NCI-H2029 treated with DMSO at 0.1 percent for 48 hours (cell line): ENCODE measurements around the gene PLCXD1.
"Not testable (repeated sequence)": the region's sequence is repeated elsewhere in the genome, so short reads cannot be mapped to it uniquely, and the experiment has no call there.

Experiments
- DNase-seq: peaks from one replicate; lab custom pipeline; 2025; lab: John Stamatoyannopoulos, UW

Gene PLCXD1, protein sequence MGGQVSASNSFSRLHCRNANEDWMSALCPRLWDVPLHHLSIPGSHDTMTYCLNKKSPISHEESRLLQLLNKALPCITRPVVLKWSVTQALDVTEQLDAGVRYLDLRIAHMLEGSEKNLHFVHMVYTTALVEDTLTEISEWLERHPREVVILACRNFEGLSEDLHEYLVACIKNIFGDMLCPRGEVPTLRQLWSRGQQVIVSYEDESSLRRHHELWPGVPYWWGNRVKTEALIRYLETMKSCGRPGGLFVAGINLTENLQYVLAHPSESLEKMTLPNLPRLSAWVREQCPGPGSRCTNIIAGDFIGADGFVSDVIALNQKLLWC

DNA sequence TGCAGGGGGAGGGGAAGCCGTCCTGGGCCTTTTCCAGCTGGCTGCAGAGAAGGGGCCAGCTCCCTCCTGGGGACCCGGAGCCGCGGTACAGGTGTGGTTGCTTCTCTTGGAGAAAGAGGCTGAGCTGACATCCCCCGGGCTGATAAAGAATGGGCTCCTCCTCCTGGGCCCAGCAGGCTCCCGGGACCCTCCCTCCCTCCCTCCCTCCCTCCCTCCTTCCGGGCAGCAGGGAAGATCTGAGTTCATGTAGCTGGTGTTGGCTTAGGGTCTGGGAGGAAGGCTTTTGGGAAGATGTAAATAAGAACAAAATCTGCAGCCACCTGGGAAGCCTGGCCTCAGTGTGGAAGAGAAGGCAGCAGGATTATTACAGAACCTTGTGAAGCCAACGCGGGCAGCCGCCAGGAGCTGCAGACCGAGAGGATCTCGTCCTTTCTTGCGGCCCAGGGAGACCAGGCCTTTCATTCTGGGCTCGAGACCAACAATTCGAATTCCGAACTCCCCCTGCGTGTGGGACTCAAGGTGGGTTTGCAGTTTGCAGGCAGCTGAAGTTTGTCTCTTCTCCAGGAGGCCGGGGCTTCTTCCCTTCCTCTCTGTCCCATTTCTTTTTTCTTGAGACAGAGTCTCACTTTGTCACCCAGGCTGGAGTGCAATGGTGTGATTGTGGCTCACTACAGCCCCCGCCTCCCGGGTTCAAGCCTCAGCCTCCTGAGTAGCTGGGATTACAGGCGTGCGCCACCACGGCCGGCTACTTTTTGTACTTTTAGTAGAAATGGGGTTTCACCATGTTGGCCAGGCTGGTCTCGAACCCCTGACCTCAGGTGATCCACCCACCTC is at the start of gene PLCXD1:
TSS of gene PLCXD1 (plus strand) at position 216 of the 834 bp plus-strand sequence. CDS start 2,807 bp downstream, outside the sequence.
- DNase-seq, result no peak

DNA sequence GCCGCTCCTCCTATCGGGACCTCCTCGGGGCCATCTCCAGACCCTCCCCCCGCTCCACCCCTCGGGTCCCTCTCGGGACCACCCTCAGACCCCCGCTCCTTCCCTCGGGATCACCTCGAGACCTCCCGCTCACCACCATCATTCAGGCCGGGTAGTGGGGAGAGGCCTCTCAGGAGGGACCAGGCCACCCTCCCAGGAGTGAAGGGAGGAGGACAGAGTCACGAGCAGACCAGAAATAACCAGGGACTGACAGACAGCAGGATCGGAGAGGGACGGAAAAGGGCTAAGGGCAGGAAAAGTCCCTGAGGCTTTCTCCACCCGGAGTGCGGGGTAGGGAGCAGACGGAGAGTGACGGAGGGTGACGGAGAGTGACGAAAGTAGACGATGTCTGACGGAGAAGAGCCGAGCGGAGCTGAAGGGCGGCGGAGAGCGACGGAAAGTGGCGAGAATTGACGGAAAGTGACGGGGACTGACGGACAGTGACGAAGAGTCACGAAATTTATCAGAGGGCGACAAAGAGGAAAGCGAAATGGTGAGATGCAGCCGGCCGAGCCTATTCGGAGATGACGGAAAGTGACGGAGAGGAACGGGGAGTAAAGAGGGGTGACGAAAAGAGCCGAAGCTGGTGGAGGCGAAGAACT is 49.4 kb upstream of the PLCXD1 start:
- DNase-seq, result not testable (repeated sequence)

DNA sequence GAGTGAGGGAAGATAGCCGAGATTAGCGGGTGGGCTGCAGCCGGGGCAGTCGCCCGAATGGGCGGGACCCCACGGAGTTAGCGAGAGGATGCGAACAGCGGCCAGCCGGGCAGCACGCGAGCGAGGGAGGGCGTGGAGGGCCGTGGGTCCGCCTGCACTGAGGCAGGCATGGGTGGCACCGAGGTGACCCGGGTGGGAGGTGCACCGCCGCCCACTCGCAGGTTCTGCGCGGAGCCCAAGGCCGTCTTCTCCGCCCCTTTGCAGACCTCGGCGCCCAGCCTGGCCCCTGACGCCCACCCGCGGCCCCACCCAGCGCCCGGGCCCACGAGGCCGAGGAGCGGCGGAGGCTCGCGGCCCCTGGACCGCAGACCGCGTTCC is 48.9 kb upstream of the PLCXD1 start:
- not testable (repeated sequence) for DNase-seq

DNA sequence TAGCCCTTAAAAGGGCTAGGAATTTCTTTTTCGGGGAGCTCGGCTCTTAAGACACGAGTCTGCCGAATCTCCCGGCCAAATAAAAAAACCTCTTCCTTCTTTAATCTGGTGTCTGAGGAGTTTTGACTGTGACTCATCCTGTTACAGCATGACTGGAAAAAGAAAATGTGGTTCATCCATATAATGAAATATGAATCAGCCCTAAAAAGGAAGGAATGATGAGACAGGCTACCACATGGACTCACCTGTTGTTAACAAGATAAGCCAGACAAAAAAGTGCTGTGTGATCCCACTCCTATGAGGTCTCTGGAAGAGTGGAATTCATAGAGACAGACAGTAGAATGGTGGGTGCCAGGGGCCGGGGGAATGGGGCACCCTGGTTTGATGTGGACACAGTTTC is 45.0 kb upstream of the PLCXD1 start:
- not testable (repeated sequence) for DNase-seq

DNA sequence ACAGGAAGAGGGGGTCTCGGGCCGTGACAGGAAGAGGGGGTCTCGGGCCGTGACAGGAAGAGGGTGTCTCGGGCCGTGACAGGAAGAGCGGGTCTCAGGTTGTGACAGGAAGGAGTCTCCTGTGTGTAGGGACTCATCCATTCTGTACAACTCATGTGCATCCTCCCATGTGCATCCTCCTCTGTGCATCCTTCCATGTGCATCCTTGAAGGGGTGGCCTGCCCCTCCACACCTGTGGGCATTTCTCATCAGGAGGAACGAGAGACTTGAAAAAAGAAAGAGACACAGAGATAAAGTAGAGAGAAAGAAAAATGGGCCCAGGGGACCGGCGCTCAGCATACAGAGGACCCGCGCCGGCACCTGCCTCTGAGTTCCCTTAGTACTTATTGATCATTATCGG is 30.2 kb upstream of the PLCXD1 start:
- no peak for DNase-seq

DNA sequence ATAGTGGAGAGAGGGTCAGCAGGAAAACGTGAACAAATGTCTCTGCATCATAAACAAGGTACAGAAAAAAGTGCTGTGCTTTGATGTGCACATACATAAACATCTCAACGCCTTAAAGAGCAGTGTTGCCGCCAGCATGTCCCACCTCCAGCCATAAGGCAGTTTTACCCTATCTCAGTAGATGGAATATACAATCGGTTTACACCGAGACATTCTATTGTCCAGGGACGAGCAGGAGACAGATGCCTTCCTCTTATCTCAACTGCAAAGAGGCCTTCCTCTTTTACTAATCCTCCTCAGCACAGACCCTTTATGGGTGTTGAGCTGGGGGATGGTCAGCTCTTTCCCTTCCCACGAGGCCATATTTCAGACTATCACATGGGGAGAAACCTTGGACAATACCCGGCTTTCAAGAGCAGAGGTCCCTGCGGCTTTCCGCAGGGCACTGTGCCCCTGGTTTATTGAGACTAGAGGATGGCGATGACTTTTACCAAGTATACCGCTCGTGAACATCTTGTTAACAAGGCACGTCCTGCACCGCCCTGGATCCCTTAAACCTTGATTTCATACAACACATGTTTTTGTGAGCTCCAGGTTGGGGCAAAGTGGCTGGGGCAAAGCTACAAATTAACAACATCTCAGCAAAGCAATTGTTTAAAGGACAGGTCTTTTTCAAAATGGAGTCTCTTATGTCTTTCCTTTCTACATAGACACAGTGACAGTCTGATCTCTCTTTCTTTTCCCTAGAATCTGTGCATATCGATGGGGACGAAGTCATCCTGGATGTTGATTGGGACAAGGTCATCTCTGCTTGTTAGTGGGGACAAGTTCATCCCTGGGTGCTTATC is 29.6 kb upstream of the PLCXD1 start:
- not testable (repeated sequence) for DNase-seq

DNA sequence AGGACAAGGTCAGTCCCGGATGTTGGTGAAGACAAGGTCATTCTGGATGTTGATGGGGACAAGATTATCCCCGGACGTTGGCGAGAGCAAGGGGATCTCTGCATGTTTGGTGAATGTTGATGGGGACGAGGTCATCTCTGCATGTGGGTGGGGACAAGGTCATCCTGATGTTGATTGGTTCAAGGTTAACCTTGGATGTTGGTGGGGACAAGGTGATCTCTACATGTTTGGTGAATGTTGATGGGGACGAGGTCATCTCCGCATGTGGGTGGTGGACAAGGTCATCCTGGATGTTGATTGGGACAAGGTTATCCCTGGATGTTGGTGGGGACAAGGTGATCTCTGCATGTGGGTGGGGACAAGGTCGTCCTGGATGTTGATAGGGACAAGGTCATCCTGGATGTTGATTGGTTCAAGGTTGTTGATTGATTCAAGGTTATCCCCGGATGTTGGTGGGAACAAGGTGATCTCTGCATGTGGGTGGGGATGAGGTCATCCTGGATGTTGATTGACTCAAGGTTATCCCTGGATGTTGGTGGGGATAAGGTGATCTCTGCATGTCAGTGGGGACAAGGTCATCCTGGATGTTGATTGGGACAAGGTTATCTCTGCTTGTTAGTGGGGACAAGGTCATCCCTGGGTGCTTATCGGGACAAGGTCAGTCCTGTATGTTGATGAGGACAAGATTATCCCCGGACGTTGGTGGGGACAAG is 28.8 kb upstream of the PLCXD1 start:
- DNase-seq, result no peak

DNA sequence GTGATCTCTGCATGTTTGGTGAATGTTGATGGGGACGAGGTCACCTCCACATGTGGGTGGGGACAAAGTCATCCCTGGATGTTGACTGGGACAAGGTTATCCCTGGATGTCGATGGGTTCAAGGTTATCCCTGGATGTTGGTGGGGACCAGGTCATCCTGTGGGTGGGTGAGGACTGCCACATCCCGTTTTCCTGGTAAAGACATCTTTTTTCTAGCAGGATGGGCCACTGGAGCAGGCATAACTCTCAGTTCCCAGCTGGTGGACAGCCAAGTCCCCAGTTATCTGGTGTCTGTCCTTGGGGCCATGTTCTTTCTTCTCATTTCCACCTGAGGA is 28.3 kb upstream of the PLCXD1 start:
- DNase-seq, result no peak

DNA sequence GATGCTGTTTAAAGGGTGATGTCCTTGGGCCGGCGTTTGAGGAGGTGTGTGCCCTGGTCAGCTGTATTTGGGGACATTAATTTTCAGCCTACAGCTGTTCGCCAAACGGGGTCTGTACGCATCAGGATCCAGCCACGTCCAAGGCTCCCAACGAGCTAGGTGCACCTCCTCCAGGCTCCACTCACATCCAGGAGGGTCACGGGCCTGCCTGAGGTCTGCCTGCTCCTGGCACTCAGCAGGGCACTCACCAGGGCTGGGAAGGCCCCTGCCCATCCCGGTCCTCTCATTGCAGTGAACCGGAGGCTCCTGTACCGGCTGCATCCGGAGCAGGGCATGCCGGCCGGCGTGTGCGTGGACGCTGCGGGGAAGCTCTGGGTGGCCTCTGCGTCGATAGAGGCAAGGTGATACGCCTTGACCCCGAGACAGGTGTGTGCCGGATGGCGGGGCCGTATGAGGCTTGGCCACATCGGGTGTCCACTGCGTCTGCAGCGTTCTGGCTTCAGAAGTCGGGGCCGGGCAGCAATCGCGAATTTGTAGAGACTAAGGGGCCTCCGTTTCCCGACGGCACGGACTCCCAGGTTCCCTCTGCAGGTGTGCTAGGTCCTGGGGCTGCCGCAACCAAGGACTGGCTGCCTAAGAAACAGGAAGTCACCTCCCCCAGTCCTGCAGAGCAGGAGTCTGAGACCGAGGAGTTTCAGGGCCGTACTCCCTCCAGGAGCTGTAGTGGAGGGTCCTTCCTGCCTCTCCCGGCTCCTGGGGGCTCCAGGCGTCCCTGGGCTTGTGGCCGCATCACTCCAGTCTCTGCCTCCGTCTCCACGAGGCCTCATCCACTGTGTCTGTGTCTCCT is 27.5 kb upstream of the PLCXD1 start:
- no peak for DNase-seq

DNA sequence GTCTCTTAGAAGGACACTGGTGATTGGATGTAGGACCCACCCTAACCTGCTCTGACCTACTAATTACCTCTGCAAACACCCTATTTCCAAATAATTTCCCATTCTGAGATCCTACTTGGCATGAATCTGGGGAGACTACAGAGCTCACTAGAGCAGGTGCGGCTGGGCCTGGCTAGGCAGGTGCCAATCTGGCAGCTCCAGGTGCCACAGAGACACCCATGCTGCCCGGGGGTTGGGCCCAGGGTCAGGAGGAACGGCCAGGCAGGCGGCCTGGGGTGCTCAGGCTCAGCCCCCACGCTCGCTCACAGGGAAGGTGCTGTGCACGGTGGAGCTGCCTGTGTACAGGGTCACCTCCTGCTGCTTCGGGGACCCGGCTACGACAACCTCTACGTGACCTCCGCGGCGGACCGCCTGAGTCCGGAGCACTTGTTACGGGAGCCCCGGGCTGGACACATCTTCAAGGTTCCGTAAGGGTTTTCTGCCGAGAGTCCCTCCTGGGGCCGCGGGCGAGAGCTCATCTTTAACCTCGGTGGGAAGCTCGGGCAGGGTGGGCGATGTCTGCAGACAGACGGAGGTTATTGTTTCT is 26.5 kb upstream of the PLCXD1 start:
- DNase-seq, result no peak

DNA sequence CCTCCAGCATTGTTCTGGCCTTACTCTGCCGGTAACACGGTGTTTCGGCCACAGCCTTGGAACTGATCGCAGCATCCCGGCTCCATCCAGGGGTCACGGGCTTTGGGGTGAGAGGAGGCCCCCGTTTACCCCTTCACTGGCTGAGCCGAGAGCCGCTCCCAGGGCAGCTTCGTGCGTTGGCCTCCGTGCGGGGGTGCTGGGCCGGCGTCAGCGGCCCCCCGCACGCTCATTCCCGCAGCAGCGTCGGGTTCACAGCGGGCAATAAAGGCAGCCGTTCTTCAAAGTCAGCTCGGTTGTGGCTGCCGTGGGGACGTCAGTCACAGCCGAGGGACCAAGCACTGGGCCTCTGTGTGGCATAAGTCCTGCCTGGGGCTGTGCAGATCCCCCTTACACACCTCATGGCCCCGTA is 25.3 kb upstream of the PLCXD1 start:
- DNase-seq, result no peak

DNA sequence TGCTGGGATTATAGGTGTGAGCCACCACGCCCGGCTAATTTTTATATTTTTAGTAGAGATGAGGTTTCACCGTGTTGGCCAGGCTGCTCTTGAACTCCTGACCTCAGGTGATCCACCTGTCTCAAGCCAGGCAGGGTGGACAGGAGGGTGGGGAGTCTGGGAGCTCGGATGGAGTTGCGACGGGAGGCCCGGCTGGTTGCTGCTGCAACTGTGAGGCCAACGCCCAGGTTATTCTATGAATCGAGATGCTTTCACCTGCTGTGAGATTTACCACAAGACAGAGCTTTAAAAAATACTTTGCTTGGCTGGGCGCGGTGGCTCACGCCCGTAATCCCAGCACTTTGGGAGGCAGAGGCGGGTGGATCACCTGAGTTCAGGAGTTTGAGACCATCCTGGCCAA is 24.1 kb upstream of the PLCXD1 start:
- DNase-seq, result not testable (repeated sequence)

DNA sequence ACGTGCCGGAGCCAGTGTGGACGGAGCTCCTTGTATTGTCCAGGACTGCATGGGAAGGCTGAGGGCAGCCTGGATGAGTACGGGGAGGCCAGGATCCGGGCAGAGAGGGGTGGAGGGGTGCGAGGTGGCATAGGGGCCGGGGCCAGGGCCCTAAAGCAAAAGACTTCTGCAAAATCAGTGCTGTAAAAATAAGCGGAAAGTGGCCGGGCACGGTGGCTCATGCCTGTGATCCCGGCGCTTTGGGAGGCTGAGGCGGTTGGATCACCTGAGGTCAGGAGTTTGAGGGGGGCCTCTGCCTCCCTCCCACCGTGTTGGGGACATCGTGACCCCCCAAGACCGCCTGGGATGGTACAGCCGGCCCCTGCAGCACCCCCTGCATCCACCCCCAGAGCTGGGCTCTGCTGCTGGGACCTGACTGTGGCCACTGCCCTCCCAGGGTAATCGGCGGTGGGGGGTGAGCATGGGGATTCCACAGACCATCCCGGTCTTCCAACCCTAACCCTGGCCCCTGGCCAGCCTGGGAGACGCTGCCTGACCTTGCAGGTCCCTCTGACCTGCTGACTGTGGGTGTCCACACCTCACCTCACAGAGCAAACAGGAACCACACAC is 23.4 kb upstream of the PLCXD1 start:
- no peak for DNase-seq

DNA sequence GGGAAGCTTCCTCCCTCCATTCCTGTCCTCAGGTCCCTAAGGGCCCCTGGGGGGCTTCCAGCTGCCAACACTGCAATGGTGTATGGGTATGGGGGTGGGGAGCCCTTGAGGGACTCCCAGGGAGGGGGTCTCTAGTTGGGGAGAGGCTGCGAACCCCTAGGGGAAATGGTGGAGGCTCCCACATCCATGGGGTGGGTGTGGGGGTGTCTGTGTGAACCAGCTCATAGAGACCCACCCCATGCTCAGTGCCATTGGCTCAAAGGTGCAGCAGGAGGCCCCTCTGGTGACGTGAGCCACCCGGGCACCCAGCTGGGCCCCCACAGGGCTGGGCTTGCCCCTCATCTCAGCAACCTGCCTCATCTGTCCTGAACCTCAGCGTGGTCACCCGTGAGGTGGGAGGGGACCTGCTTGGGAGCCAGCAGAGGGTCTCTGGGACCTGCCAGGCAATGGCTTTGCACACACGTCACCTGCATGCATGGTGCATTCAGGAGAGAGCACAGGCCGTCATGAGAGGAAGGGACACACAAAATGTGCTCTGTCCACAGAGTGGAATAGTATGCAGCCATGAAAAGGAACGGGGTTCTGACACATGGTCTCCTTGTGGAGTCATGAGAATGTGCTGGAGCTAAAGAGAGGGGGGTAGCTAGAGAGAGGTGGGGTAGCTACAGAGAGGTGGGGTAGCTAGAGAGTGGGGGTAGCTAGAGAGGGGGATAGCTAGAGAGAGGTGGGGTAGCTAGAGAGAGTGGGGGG is 22.7 kb upstream of the PLCXD1 start:
- DNase-seq, result no peak

DNA sequence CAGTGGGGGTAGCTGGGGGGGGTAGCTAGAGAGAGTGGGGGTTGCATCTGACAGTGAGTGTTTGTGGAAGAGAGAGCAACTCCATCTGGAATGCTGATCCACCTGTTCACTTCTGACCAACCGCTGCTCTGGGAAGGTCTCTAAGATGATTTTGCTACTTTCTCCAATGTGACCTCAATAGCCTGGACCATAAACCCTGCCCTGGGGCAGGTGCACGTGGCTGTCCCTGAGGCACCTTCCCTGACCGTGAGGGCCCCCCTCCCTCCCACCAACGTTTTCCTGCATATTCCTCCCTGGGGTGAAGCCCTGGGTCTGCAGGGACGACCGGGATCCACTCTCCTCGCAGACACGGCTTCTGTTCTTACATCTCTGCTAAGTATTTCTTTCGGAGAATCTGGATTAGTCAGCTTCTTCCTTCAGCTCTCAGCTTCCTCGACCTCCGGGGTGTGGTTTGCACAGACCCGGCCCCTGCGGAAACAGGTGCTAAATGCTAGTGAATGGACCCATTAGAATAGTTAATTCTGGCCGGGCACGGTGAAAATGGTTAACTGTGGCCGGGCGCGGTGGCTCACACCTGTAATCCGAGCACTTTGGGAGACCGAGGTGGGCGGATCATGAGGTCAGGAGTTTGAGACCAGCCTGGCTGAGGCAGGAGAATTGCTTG is 21.4 kb upstream of the PLCXD1 start:
- DNase-seq, result no peak

DNA sequence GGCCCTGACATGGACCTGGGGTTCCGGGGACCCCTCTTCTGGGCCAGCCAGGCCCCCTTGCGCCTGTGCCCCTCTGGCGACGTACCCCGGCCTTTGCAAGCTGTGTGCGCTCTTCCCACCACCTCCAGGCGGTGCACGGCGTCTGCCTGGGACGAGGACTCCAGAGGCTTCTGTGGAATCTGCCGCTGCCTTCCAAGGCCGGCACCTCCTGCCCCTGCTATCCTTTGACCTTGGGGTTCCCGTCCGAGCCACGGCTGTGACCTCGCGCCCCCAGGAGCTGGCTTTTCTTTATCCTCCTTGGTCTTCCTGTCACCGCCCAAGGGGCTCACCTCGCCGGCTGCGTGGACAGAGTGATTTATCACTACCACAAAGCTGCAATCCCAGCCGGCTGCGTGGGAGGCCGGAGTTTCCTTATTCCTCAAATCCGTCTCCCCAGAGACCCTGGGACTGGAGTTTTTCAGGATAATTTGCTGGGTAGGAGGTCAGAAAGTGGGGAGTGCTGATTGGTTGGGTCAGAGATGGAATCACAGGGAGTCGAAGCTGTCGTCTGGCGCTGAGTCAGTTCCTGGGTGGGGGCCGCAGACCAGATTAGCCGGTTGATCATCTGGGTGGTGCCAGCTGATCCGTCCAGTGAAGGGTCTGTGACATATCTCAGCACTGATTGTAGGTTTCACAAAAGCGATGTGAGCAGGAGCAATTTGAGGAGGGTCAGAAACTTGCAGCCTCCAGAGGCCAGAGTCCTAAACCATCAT is 19.8 kb upstream of the PLCXD1 start:
- no peak for DNase-seq

DNA sequence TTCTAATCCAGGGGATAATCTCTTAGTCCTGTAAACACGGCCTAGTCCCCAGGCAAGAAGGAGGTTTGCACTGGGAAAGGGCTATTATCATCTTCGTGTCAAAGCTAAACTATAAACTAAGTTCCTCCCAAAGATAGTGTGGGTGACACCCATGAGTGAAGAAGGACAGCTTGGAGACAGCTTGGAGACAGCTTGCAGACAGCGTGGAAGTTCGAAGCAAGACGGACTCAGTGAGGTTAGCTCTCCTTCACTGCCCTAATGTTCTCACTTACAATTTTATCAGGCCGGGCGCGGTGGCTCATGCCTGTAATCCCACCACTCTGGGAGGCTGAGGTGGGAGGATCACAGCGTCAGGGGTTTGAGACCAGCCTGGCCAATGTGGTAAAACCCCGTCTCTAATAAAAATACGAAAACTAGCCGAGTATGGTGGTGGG is 19.2 kb upstream of the PLCXD1 start:
- DNase-seq, result no peak
